Kidney tubule cell (primary cell): Measurements from ENCODE around the gene UVRAG.

ENCODE experiments used
- DNase-seq: peaks from one replicate; pipeline ENCODE4 v3.0.0-alpha.2; 2018; ENCODE audit warnings: low spot score

The UVRAG gene

DNA sequence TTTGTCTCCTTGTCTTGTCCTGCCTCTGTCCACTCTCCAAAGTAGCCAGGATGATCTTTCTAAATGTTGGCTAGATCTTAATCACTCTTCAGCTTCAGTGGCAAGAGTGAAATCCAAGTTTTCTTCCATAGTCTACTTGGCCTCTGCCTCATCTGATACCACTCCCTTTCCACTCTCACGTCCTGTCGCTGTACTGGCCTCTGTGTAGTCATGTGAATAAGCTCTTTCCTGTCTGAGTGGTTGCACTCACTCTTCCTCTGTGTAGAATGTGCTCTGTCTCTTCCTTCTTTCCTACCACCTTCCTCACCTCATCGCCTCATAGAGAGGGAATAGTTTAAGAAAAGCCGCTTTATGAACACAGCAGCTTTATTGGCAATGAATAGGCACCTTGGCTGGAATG lies 304.8 kb downstream of the UVRAG start:
- DNase-seq: no peak

DNA sequence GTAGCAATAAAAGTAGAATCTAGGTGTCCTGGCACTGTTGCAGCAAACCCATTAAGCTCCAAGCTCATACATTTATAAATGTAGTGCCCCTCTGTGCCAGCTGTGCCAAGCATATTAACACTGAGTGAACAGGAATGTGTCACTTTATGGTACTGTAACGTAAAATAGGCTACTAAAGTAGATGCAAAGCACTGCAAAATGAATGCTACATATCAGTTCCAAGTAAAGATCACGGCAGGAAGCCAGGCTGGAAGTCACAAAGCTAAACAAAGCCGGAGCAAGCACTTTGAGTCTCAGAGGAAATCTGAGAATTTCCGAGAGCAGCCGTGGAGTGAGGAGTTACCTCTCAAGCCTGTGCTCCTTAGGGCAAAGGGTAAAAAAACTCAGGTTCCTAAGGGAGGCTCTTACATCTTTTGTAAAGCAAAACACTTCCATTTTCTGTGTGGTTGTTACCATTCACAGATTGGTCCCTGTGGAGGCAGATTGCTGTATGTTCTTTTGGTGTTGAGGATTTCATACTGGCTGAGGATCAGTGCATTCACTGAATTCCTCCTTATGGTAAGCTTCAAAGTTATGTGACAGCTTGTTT lies 305.6 kb downstream of the UVRAG start:
- DNase-seq: no peak

DNA sequence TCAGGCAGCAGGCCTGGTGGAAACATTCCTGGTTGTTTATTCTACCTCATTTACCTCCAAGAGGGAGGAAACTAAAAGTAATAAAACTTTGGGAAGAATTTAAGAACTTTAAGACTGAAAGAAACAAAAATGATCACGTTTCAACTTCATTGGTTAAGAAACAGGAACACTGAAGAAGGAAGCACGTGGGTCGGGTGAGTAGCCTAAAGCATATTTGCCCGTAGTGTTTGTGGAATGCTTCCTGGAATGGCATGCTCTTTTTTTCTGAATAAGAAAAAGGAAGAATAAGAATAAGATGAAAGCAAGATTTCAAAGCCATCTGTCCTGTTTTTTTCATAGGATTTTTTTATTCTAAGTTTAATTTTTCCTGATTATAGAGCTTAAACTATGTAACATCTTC lies 308.2 kb downstream of the UVRAG start:
- no peak for DNase-seq

DNA sequence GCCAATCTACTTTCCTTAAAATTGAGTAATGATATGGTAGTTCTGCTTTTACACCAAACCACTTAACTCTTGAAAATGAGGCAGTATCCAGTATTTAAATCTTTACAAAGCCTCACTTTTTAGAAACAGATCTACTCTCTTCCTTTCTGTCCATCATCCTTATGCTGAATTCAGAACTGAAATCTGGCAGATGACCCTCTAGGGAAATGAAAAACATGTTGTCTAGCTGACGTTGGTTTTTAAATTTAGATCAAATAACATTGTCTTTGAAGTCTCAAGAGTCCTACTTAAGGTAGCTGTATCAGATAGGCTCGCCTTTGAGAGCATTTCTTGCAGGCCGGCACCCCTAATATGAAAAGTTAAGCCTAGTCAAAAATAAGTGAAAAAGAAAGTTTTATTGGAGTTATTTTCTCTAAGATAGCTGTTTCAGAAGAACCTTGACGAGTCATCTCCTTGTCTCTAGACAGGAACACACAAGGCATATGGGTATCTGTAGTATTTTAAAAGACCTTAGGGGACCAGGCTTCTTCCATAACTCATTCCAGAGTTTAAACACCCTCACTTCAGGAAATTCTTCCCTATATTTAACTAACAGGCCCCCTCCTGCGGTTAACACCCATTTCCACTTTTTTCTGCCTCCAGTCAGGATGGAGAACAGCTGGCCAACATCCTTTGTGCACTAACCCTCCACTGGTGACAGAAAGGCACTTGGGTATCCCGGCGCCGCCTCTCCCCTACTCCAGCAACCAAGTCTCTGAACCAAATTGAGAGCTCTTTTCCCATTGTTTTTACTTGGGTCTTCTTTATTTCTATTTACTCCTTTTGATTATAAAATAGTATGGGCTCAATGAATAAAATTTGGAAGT lies 310.1 kb downstream of the UVRAG start:
- no peak for DNase-seq

DNA sequence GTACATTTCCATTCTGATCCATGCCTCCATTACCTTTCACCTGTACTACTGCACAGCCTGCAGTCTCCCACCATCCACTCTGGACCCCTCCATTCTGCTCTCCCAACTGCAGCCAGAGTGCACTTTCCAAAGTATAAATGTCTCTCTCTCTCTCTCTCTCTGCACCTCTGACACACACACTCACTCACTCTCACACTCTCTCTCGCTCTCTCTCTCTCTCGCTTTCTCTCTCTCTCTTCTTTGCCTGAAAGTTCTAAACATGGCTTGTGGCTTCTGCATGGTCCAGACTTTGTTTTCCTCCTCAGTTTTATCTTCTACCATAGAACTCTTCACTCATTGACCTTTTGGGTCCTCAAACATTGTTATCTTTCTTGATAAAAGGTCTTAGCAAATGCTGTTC lies 314.7 kb downstream of the UVRAG start:
- no peak for DNase-seq

DNA sequence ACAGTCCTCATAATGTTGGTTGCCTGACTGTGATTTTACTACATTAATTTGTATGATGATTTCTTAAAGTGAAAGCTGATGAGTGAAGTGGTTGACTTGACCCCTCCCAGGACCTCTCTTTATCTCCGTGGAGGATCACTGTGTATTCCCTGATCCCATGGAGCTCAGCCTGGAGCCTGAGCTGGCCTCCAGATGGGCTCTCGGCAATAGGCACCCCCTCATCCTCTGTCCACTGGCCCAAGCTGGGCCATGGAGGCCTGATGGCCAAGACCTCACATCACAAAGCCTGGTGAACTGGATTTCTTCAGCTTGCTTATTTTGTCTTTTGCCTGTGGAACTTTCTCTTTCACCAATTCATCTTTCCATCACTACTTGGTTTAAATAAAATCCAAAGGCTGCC lies 316.1 kb downstream of the UVRAG start:
- DNase-seq: no peak

DNA sequence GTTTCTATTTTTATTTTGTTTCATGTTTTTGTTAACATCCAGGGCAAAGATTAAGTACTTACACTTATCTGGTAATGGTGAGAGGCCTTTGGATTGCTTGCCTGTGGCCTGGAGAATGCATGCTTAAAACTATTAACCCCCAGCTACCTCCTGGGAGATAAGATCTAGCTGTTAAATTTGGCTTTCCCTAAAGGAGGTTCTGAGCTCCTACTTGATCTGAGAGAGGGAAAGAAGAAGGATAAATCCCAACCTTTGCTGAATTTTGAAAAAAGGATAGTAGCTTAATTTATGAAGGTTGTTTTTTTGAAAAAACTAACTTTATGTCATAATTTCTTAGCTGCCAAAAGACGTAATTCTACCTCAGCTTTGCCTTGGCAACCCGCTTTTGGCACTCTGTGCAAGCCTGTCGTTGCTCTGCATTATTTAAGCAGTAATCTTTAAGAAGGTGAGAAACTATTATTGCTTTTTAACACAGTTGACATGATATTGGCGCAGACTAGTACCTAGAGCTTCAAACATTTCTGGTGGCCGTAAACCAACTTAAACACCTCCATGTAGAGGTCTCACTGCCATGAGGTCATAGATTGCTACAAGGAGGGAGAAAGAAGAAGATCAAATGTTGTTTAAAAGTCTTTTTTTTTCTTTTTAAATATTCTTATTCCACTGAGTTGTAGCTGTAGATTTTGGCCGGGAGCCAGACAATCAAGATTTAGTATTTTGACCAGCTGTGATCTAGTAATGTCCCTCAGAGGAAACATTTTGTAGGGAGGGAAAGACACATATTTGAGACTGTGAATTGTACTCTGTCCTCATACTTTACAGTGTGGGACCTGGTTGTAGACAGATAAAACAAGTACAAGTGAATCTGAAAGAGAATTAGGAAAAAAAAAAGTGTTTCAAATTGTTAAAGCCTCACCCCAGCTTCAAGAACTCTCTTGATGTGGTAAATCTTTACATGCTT lies 316.9 kb downstream of the UVRAG start:
- no peak for DNase-seq

DNA sequence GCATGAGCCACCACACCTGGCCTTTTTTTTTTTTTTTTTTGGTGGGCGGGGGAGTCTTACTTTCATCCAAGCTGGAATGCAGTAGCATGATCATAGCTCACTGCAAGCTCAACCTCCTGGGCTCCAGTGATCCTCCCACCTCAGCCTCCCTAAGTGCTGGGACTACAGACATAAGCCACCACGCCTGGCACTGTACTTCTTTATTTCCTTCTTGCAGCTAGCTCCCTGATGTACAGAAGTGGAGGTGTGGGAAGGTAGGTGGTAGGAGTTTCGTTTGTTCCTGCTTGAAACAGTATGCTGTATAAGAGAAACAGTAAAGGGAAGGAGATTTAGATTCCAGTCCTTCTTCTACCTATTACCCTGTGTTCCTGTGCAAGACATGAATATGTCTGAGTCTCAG lies 319.2 kb downstream of the UVRAG start:
- DNase-seq: no peak

DNA sequence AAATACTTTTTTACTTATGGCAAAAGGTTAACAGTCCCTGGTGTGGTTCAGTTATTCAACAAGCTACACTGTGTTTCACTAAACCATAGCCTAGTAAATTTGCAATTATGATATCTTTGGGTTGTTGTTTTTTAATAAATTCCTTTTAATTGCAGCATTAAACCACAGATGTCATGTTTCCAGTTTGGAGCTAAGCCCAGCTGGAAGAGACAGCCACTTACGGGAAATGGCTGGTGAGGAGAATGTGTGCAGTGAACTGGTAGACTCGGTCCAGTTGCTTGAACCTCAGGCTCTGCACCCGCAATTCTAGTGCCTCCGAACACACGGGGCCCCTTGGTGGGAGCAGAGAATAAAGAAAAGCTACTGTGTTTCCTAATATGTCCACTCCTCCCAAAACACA lies 320.5 kb downstream of the UVRAG start:
- DNase-seq: no peak

DNA sequence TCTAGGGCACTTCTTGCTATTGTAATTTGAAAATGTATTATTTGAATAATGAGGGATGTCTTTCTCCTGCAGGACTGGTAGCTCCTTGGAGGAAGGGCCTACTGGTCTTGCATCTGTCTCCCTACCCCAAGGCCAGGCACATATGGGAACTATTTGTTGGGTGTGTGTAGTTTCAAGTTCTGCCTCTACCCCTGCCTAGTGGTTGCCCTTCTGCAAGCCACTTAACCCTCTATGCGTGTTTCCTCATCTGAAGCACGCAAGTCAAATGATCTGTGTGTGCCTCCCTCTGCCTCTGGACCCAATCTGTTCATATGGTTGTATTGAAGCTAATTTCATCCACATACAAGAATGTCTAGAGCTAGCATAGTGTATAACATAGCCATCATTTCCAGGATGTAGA lies 324.3 kb downstream of the UVRAG start:
- no peak for DNase-seq

DNA sequence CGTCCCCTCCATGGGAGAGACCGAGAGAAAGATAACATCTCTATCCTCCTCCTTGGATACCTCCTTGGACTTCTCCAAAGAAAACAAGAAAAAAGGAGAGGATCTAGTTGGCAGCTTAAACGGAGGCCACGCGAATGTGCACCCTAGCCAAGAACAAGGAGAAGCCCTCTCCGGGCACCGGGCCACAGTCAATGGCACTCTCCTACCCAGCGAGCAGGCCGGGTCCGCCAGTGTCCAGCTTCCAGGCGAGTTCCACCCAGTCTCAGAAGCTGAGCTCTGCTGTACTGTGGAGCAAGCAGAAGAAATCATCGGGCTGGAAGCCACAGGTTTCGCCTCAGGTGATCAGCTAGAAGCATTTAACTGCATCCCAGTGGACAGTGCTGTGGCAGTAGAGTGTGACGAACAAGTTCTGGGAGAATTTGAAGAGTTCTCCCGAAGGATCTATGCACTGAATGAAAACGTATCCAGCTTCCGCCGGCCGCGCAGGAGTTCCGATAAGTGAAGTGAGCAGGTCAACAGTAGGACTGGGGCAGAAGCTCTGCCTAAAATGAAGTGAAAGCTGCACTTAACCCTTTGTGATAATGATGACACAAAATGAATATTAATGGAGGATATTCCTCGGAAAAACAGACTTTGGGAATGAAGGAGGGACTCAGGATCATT lies 326.0 kb downstream of the UVRAG start:
- no peak for DNase-seq

DNA sequence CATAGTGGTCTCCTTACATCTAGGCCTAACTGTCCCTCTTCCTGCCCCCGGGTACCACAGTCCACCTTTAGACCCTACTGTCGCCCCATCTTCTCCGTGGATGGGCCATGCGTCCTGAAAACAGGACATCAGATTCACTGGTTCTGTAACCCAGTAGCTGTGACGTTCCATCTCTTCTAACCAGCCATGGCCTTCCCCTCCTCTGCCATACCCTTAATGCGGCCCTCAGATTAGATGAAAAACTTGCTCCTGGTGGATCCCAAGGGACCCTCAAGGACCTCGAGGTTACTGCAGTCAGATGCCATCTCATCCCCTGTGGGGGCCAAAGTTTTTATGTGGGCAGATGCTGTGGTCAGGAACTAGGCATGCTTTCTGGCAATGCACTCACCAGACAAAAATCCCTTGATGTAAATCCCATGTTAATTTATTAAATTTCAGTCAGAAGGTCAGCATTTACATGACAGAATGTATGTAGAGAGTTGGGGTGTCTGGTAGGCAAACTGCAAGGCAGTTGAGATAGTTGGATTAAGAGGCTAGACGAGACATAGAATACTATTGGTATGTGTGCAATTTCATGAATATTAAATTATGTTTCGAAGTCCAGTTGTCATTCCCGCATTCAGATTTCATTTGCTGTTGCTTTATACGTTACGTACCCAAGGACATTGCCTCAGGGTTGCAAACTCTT lies 327.0 kb downstream of the UVRAG start:
- DNase-seq: no peak

DNA sequence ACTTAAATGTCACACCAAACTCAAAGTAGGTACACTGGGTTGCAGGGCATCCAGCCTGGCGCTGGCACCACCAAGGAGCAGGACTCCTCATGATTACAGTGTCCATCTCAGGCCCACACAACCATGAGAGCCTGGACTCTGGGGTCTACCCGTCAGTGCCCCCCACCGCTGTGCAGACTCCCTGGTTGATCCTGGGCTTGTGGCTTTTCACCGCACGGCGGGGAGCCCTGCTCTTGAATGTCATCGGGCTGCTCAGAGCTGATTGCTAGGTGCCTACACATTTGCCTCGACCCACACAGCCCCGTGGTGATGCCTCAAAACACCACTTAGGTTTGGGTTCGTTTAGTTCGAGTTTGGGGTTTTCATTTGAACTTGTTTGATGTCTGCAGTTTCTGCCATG lies 328.3 kb downstream of the UVRAG start:
- no peak for DNase-seq

DNA sequence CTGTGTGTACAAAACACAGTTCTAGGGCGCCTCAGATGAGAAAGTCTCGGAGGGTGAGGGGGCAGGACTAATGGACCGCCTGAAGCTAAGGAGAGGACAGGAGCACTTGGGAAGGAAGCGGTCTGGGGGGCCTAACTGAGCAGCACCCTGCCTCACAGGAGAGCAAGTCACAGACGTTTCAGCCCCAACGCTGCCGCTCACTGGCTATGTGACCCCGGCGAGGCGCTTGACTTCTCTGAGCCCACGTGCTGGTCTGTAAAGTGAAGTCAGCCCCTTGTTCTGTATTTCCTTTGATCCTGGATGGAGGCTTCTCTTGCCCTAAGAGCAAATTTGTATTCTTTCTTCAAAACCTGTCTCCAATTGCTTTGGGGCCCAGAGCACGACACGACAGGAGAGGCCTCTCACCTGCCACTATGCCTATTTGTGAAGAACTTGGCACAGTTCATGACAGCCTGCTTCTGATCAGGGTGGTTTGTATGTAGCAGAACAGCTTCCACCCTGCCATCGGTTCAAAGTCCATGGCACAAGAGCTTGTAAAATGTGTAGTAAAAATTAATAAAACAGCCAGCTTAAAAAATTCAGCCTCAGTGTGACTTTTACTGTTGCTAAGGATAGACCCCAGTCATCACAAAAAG lies 332.2 kb downstream of the UVRAG start:
- no peak for DNase-seq

DNA sequence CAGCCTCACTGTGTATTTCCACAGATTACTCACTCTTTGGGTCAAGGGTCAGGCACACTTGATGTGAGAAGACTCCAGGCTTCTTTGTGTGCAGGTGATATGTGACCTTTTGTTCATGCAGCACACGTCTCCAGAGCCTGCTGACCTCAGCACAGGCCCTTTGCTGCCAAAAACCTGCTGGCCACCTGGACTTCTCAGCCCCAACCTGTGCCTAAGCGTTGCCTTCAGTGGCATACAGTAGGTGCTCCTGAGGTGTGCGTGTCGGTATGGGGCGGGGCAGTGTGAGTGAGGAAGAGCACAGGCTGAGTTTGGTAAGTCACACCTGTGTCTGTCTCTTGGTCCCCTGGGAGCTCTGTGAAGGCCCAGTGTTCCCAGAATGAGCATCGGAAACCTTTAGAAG lies 333.2 kb downstream of the UVRAG start:
- DNase-seq: no peak

DNA sequence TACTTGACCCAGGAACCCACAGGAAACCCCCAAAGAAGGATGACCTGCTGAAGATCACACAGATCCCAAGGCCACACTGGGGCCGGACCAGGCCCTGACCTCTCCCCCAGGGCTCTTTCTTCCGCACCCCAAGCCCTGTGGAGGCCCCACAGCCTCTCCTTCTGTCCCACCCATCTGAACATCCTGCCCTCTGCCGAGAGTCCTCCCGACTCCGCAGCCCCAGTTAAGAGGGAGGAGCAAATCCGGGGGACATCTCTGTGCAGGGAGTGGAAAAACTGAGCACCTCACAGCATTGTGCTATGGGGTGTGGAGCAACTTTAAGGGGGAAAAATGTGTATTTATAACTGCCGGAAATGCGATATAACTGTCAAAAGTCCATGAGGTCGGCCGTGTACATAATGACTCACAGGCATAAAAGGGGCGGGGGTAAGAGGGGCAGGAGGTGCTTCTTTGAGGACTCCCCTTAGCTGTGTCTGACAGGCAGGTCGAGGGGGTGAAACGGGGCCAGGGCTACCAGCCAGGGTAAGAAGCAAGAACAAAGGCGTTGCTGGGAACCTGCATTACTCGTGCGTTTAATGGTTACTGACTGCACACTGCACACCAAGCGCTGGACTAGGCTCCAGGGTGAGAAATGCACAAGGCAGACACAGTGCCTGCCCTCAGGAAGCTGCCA lies 334.1 kb downstream of the UVRAG start:
- no peak for DNase-seq

DNA sequence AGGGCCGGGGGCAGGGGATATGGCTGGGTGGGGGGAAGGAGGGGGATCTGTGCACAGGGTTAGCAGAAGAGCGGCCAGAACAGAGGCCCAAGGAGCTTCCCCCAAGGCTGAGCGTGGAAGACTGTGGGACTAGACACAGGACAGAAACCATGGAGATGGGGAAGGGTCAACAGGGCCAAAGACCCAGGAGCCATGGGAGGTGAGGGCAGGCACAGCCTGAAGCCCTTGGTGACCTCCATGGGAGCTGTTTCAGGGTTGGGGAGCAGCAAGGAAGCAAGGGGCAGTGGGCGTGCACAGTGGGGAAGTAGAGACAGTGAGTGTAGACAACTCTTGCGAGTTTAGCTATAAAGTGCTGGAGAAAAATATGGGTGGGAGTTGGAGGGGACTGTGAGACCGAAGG lies 334.7 kb downstream of the UVRAG start:
- no peak for DNase-seq

DNA sequence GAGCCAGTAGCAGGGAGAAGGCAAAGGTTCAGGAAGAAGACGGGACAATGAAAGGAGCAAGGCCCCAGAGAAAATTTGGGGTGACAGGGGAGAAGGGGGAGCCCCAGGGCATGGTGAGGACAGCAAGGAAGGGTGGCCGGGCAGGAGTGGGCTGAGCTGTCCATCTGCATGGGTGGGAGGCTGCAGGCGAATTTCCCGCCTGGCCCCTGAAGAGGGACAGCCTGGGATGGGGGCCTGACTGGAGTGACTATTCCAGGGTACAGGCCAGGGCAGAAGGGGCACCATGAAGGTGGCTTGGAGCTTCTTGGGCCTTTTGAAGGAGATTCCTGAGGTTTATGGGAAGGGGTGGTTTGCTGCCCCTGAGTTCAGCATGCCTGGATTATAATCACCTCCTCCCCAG lies 335.1 kb downstream of the UVRAG start:
- DNase-seq: no peak

DNA sequence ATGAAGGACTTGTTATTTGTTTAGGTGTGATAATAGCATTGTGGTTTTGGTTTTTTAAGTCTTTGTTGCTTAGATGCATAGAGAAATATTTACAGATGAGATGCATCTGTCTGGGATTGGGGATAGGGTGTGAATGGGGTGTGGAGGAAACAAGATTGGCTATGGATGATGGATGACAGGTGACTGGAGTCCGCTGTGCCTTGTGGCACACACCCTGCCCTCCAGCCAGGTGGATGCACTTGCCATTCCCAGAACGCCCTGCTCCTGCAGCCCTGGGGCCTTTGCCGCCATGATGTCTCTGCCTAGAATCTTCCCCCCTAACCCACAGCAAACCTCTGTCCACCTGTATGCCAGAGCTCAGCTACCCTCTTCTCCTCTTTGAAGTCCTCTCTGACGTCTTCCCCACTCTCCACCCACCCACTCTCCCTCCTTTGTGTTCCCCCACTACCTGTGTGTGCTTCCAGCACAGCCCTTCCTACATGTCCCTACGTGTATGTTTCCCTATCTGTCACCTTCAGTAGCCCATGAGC lies 336.6 kb downstream of the UVRAG start:
- DNase-seq: no peak

DNA sequence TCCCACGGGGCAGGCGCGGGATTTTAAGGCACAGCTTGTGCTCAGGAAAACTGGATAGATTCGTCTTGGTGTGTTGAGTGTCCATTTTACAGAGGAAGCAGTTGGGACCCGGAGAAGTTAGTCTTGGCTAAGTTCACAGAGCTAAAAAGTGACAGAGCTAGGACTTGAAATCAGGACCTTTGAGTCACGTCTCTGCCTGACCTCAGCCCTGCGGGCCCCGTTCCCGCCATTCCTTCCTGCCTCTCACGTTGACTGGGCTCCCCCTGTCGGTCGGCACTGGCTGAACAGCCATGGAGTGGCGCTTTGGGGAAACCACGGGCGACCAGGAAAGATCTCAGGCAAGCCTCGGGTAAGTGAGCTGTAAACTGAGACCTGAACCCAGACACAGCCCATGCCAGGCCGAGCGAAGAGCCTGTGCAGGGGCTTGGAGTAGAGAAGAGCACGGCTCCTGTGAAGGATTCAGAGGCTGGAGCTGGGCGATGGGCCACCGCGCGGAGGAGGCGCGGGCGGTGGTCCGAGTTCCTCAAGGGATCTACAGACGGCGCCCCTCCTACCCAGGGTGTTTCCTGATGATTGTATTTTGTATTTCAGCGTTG lies 337.2 kb downstream of the UVRAG start:
- DNase-seq: peak; percentile 81
